GM13976 (cell line): ENCODE data around the gene LRRC37B.
A peak's percentile ranks its signal among the peaks of the same experiment; 100 is the strongest.
"Not testable (repeated sequence)": the region's sequence is repeated elsewhere in the genome, so short reads cannot be mapped to it uniquely, and the experiment has no call there.

Experiments used
- DNase-seq: peaks from one replicate; pipeline ENCODE4 v3.0.0; 2012; ENCODE audit warnings: low spot score
- in situ Hi-C: fragments of 300-500 bp; cut with MboI; formaldehyde crosslinking; loops from one replicate; pipeline ENCODE4 v1.12.0; 2022; ENCODE audit warnings: low sequenced_read_pairs, mixed read lengths, inconsistent platforms; ENCODE audit not compliant: unreplicated experiment
- TF ChIP-seq, protein P1 (sequence below): IDR thresholded peaks from 2 replicates; pipeline ENCODE4 v1.5.1; 2012; ENCODE audit warnings: borderline replicate concordance, mild to moderate bottlenecking; ENCODE audit not compliant: insufficient read depth; ENCODE audit errors: extremely low read depth, missing control alignments, control extremely low read depth

LRRC37B gene

DNA sequence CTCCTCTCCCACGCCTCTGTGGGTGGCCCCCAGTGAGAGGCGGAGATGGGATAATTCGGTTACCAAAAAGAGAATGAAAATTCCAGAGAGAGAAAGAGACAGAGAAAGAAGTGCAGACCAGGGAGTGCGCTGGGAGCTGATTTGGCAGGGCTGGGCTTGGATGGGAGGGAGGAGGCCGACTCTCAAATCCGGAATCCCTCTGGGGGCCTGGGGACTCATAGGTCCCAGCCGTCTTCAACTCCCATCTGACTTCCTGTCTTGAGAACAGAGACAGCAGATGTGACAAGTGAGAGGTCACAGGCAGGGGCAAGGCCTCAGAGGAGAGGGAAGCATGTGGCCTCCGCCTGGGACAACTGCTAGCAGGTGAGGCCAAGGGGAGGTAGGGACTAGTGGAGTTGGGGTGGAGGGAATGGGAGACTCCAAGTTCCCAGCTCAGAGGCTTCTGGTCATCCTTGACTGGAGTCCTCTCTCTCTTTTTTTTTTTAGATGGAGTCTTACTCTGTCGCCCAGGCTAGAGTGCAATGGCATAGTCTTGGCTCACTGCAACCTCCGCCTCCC lies 59.0 kb downstream of the LRRC37B start:
- in situ Hi-C loops, result not testable (repeated sequence)

GRCh38 chr17:32066863-32067642 lies 59.9 kb downstream of the LRRC37B start:
- in situ Hi-C loops, DNase-seq: not testable (repeated sequence)

More for the DNA sequence above, 59.0 kb downstream of the LRRC37B start:
- DNase-seq, result not testable (repeated sequence)

DNA sequence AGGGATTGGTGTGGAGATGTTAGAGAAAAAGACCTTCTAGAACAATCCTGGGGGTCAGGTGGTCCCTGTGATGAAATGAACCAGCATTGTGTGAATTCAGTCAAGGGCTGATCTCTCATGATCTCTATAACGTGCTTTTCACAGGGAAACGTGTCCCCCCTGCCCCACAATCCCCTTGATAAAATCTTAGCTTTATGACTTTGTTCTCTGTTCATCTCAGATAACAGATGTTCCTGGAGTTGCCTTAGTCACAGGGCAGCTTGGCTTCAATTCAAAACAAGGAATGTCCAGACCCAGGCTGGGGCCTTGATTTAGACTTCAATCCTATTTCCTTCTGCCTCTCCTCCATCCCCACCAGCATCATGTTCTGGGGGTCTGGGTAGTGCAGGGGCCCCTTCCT lies 61.9 kb downstream of the LRRC37B start:
- in situ Hi-C loops, DNase-seq: not testable (repeated sequence)

DNA sequence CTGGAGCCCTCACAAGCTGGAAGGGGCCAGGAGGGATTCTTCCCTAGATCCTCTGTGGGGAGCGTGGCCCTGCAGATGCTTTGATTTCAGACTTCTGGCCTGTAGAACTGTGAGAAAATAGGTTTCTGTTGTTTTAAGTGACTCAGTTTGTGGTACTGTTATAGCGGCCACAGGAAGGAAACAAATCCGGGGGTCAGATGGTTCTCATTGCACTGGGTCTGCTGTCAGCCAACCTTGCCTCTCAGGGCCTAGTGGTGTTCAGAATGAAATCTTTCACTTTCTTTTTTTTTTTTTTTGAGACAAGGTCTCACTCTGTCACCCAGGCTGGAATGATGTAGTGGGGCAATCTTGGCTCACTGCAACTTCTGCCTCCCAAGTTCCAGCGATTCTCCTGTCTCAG lies 64.8 kb downstream of the LRRC37B start:
- DNase-seq, in situ Hi-C loops: not testable (repeated sequence)

DNA sequence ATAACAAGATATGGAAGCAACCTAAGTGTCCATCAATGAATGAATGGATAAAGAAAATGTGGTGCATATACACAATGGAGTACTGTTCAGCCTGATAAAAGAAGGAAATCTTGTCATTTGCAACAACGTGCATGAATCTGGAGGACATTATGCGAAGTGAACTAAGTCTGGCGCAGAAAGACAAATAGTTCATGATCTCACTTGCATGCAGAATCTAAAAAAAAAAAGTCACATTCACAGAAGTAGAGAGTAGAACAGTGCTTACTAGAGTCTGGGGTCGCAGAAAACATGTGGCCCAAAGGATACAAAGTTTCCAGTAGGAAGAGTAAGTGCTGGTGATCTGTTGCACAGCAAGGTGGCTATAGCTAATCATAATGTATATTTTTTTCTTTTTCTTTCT lies 65.9 kb downstream of the LRRC37B start:
- DNase-seq, in situ Hi-C loops: not testable (repeated sequence)

DNA sequence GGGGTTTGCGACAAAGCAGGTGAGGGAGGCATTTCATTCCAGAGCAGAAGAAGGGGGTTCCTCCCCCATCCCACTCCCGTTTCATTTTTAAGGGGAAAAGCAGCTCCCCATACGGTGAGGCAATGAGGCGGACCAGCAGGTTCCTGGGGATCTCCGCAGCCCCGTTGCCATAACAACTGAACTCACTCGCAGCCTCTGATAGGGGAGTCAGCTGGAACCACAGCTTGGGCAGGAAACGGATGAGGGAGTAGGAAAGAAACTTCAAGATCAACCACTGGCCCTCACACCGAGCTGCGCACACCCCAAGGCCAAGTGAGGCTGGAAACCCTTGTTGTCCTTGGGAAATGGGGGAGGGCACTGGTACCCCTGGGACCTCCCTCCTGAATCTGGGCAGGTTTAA lies 72.6 kb downstream of the LRRC37B start:
- peak; percentile 82 for DNase-seq
- in situ Hi-C loops, result not testable (repeated sequence)

DNA sequence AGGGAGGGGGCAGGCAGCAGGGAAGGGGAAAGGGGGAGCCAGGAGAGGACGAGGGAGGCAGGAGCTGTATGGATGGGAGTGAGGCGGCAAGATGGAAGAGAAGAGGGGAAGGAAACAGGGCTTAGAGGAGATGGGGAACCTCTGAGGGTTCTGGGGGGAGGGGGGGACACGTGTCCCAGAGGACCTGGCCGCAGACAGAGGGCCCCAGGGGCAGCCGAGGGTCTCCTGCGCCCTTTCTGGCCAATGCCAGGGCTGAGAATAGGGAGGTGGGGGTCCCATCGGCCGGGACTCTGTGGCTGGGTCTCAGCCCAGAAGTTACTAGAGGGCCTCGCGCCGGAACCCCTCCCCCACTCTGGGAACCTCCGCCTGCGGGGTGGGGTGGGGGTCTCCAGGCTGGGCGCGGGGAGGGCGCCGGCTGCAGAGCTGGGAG lies 76.4 kb downstream of the LRRC37B start:
- peak; percentile 34 for DNase-seq
- in situ Hi-C loops, result not testable (repeated sequence)

DNA sequence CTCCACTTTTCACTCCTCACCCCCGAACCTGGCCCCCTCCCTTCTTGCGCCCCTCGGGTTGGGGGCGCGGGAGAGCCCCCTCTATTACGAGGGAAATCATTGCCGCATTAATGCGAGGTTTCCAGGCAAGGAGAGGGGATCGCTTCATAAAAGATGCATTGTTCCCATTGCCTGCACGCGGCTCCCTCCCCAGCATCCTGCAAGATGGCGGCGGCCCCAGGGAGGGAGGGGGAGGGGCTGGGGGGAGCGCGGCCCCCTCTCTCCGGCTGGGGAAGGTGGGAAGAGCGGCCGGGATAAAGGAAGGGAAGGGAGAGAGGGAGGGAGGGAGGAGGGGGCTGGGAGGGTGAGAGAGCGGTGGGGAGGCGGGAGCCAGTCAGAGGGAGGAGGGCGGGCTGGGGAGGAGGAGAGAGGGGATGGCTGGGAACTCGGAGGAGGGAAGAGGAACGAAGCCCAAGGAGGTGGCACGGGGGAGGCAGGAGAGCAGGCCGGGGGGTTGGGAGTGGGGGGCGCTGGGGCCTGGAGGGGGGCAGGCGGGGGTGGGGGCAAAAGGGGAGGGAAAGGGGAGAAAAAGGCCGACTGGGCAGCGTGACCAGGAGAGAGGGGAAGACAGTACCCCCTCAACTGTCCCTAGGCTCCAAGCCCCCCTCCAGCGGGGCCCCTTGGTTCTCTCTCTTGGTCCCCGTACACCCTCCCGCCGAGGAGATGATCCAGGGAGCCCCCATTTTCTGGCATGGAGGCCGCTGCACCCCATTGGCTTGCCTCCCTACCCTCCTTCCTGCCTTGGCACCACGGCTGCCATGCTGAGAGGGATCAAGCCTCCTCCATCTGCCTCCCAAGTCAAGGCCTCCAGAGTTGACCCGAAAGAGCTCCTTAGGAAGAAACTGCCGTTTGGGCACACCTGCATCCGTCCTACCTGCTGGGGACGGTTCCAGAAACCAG lies 77.1 kb downstream of the LRRC37B start:
- in situ Hi-C loops, DNase-seq: not testable (repeated sequence)

DNA sequence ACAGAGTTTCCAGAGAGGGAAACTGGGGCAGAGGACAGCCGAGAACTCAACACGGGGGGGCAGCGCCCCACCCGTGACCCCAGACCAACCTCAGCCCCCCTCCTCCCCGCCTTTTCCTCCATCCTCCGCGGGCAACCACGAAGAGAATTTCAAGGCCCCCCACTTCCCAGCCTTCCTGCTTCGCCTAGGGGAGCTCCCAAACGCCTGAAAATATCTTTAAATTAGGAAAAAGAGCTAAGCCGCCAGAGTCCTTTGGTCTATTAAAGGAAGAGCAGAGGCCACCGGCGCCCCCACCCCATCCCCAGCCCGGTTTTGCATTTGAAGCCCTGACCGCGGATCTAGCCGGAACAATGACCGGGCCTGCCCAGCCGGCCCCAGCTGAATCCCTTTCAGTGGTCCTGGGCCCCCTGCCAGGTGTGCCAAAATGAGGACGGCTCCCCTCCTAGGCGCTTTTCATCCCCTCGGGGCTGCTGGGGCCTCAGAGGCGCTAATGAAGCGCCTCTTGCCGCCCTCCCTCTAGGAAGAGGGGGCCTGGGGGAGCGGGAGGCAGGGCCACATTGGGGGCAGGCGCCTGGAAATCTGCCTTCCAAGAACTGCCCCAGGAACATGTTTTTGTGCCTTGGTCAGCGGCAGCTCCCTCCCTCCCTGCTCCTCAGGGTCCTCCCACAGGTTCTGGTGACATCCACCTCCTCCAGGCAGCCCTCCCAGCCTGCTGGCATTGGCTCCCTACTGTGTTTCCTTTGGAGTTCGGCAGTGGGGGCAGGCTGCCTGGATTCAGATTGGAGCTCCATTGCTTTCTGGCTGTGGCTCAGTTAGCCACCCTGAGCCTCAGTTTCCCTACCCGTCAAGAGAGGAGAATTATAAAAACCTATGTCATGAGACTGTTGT lies 78.0 kb downstream of the LRRC37B start:
- DNase-seq, in situ Hi-C loops: not testable (repeated sequence)

DNA sequence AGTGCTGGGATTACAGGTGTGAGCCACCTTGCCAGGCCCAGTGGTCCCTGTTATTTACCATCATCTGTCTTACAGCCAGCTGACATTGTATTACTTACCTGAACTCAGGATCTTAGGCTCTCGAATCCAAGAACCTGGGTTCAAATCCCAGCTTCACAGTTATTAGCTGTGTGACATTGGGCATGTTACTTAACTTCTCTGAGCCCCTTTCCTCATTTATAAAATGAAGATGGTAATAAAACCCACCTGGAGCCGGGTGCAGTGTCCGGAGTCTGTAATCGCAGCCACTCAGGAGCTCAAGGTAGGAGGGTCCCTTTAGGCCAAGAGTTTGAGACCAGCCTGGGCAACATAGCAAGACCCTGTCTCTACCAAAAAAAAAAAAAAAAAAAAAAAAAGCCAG lies 79.7 kb downstream of the LRRC37B start:
- DNase-seq, in situ Hi-C loops: not testable (repeated sequence)

DNA sequence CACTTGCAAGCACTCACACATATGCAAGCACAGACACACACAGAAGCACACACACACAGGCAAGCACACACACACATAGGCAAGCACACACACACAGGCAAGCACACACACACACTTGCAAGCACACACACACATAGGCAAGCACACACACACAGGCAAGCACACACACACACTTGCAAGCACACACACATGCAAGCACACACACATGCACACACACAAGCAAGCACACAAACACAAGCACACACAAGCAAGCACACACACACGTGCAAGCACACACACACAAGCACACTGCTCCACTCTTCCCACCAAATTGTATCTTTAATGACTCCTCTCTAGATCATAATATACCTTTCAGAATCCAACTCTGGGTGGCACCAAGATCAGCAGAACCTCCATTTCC lies 84.9 kb downstream of the LRRC37B start:
- DNase-seq, in situ Hi-C loops: not testable (repeated sequence)

DNA sequence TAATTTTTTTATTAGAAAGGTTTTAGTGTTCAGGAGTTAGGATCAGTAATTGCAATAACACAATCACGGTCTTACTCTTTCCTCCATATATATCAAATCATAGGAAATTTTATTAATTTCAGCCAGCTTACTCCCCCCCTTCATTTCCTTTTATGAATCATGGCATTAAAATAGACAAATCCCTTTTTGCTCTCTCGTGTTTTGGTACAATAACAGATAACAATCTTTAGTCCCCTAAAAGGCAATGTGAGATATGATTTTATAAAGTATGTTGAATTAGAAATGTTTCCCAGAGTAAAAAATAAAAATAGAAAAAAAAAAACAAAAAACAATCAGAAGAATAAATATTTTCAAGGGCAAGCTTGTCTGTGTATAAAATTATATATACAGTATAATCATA lies 92.5 kb downstream of the LRRC37B start:
- in situ Hi-C loops, result no loop called here
- TF ChIP-seq, protein P1, sequence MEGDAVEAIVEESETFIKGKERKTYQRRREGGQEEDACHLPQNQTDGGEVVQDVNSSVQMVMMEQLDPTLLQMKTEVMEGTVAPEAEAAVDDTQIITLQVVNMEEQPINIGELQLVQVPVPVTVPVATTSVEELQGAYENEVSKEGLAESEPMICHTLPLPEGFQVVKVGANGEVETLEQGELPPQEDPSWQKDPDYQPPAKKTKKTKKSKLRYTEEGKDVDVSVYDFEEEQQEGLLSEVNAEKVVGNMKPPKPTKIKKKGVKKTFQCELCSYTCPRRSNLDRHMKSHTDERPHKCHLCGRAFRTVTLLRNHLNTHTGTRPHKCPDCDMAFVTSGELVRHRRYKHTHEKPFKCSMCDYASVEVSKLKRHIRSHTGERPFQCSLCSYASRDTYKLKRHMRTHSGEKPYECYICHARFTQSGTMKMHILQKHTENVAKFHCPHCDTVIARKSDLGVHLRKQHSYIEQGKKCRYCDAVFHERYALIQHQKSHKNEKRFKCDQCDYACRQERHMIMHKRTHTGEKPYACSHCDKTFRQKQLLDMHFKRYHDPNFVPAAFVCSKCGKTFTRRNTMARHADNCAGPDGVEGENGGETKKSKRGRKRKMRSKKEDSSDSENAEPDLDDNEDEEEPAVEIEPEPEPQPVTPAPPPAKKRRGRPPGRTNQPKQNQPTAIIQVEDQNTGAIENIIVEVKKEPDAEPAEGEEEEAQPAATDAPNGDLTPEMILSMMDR, result no peak
- DNase-seq, result no peak

- DNase-seq, in situ Hi-C loops: not testable (repeated sequence)
Measured at GRCh38 chr17:32100323-32100722, 93.1 kb downstream of the LRRC37B start.
